ENCODE data around the gene POC1B.

DNA sequence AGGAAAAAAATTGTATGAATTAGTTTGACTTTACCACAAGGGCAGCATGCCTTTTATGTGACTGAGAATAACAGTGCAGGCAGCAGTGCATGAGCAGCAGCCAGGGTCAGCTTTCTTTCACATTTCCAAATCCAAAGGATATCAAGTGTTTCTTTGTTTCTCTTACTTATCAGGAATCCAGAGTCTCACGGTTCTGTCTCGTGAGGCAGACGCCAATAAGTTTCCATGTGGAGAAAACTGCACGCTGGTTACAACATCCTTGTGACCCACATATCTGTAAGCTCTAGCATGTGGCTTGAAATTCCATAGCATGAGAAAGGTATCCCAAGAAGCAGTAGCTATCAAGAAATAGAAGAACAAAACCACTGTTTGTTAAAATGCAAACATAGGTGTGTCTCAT is 28.8 kb downstream of the POC1B start:
- no peak for TF ChIP-seq POLR2AphosphoS5 (IDR thresholded peaks at IDR 0.05; ENCODE audit: low read depth, low read length)
- TF ChIP-seq POLR2A (IDR thresholded peaks at IDR 0.05; ENCODE audit: low read depth, low read length), result no peak
- TF ChIP-seq TAF1 (IDR thresholded peaks at IDR 0.05; ENCODE audit: borderline replicate concordance, low read depth, low read length), result no peak

Measured in GM12892 (cell line).